ENCODE results near the gene GALNT14. TPM values are rescaled to one million over a fixed set of nuclear protein-coding genes. Genes with fewer than 3 reads are reported as not detected.

Gene GALNT14
- total RNA-seq, 2 donors from 2014 or later: 0.15 to 1.0 TPM

- DNase-seq (ENCODE audit: low spot score): no peak
- H3K4me3 ChIP-seq: no peak overlapping the region
- H3K27ac ChIP-seq: peak overlapping the region in 1 of 2 donors; percentile 53
- peak in 1 of 2 donors; percentile 47 for TF ChIP-seq CTCF (IDR thresholded peaks at IDR 0.05)
- H3K9me3 ChIP-seq: no peaks in the 10 kb centered on the region
- no peaks in the 10 kb centered on the region for H3K36me3 ChIP-seq
- no peaks in the 10 kb centered on the region for H3K27me3 ChIP-seq
- peaks cover 0 to 33% of the 10 kb centered on the region in 2 donors for H3K4me1 ChIP-seq
Observed at GRCh38 chr2:30979822-30980245, 158.4 kb downstream of the GALNT14 start.

GRCh38 chr2:30978854-30979253 is 159.4 kb downstream of the GALNT14 start:
- Histone ChIP-seq H3K36me3 (no peaks in the 10 kb centered on the region), H3K27me3 (no peaks in the 10 kb centered on the region), H3K4me1 (peaks cover 0 to 30% of the 10 kb centered on the region in 2 donors), H3K27ac (no peak overlapping the region), H3K9me3 (no peaks in the 10 kb centered on the region), H3K4me3 (no peak overlapping the region)
- TF ChIP-seq CTCF (IDR thresholded peaks at IDR 0.05): no peak
- no peak for DNase-seq (ENCODE audit: low spot score)

DNA sequence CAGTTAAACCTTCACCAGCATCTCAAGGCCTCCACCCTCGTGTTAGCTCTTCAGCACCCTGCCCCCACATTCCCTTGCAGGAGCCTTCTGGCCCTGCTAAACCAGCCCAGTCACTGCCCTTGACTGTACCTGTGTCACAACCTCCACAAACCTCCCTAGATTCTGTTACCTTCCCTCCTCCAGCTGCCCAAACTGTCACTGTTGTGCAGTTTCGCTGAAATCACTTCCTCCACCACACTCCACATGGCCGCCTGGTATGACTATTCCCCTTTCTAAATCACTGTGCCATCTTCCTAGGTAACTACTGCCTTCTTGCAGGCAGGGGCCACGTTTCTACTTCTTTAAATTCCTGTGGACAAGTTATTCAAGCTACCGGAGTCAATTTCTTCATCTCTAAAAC is 160.2 kb downstream of the GALNT14 start:
- no peak overlapping the region for H3K4me3 ChIP-seq
- H3K27ac ChIP-seq: no peak overlapping the region
- peaks cover 0 to 27% of the 10 kb centered on the region in 2 donors for H3K4me1 ChIP-seq
- no peak for DNase-seq (ENCODE audit: low spot score)
- no peaks in the 10 kb centered on the region for H3K27me3 ChIP-seq
- TF ChIP-seq CTCF (IDR thresholded peaks at IDR 0.05): no peak
- no peaks in the 10 kb centered on the region for H3K9me3 ChIP-seq
- no peaks in the 10 kb centered on the region for H3K36me3 ChIP-seq

DNA sequence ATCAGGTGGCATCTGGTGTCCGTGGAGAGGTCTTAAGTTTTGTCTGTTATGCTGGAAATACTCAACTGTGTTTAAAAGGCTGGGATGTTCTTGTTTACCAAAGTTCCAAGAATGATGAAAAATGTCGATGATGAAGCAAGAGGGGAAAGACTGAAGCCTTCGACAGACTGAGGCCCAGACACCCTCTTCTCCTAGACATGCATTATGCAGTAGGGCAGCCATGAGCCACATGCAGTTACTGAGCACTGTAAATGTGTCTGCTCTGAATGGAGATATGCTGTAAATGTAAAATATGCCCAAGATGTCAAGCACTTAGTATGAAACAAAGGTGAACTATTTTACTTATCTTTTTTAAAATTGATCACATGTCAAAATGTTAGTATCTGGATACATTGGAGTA is 163.1 kb downstream of the GALNT14 start:
- DNase-seq (ENCODE audit: low spot score): no peak
- Histone ChIP-seq H3K4me1 (peaks cover 0 to 17% of the 10 kb centered on the region in 2 donors), H3K9me3 (no peaks in the 10 kb centered on the region), H3K27ac (no peak overlapping the region), H3K36me3 (no peaks in the 10 kb centered on the region), H3K4me3 (no peak overlapping the region), H3K27me3 (no peaks in the 10 kb centered on the region)
- no peak for TF ChIP-seq CTCF (IDR thresholded peaks at IDR 0.05)

- TF ChIP-seq CTCF (IDR thresholded peaks at IDR 0.05): no peak
- H3K4me1 ChIP-seq: peaks cover 0 to 13% of the 10 kb centered on the region in 2 donors
- H3K27ac ChIP-seq: no peak overlapping the region
- H3K9me3 ChIP-seq: no peaks in the 10 kb centered on the region
- no peak for DNase-seq (ENCODE audit: low spot score)
- H3K36me3 ChIP-seq: no peaks in the 10 kb centered on the region
- no peak overlapping the region for H3K4me3 ChIP-seq
- no peaks in the 10 kb centered on the region for H3K27me3 ChIP-seq
Observed at GRCh38 chr2:30974554-30974953, 163.7 kb downstream of the GALNT14 start.

GRCh38 chr2:30974092-30974491 is 164.1 kb downstream of the GALNT14 start:
- Histone ChIP-seq H3K4me3 (no peak overlapping the region), H3K27ac (no peak overlapping the region), H3K27me3 (no peaks in the 10 kb centered on the region), H3K9me3 (no peaks in the 10 kb centered on the region), H3K4me1 (peaks cover 0 to 9% of the 10 kb centered on the region in 2 donors), H3K36me3 (no peaks in the 10 kb centered on the region)
- no peak for TF ChIP-seq CTCF (IDR thresholded peaks at IDR 0.05)
- DNase-seq (ENCODE audit: low spot score): no peak

Measured in right atrium auricular region (tissue), 2 donors.